Gastroesophageal sphincter (tissue), 4 donors: Measurements from ENCODE around the gene DST. TPM values are rescaled to one million over a fixed set of nuclear protein-coding genes. Genes with fewer than 3 reads are reported as not detected.

Experiments used
- ATAC-seq: fragments of 150-250 bp; one replicate; pipeline ENCODE4 v1.9.1; 2016; ENCODE audit warnings: mild to moderate bottlenecking, moderate library complexity
- H3K27ac ChIP-seq, 4 donors: fragments of 200-600 bp; sonication (generic) in 3 of 4; 1 replicate in 3 of 4; 2 replicates in 1 of 4; pipeline ENCODE4 v1.5.1; 2016 to 2019
- H3K27me3 ChIP-seq: fragments of 200-600 bp; sonication (generic); one replicate; pipeline ENCODE4 v1.5.1; 2019
- H3K36me3 ChIP-seq, 2 donors: fragments of 200-600 bp; sonication (generic); one replicate each; pipeline ENCODE4 v1.5.1; 2019; ENCODE audit warnings: control low read depth in 1 of 2
- H3K4me1 ChIP-seq, 3 donors: fragments of 200-600 bp; sonication (generic); 1 replicate in 2 of 3; 2 replicates in 1 of 3; pipeline ENCODE4 v1.5.1; 2016 to 2019; ENCODE audit warnings: control low read depth in 2 of 3
- H3K4me3 ChIP-seq, 2 donors: fragments of 200-600 bp; sonication (generic); one replicate each; pipeline ENCODE4 v1.5.1; 2019; ENCODE audit warnings: mild to moderate bottlenecking in 1 of 2, moderate library complexity in 1 of 2
- H3K9me3 ChIP-seq, 3 donors: fragments of 200-600 bp; sonication (generic); one replicate each; pipeline ENCODE4 v1.5.1; 2017 to 2019; ENCODE audit warnings: control low read depth in 2 of 3
- CTCF ChIP-seq, 4 experiments: fragments of 200-600 bp in 2 of 4; fragments of 450-650 bp in 2 of 4; sonication (generic) in 1 of 4; IDR thresholded peaks; one replicate each; pipeline ENCODE4 v1.5.1; 2017 to 2019; ENCODE audit warnings: antibody characterized with exemption in 4 of 4, mild to moderate bottlenecking in 2 of 4, moderate library complexity in 2 of 4
- EP300 ChIP-seq: sonication (generic); formaldehyde crosslinking; IDR thresholded peaks from one replicate; pipeline ENCODE4 v1.6.1; 2017; ENCODE audit warnings: antibody characterized with exemption, mild to moderate bottlenecking
- POLR2A ChIP-seq, 2 donors: fragments of 450-650 bp; IDR thresholded peaks; one replicate each; pipeline ENCODE4 v1.6.1; 2017; ENCODE audit warnings: antibody characterized with exemption in 2 of 2, mild to moderate bottlenecking in 2 of 2, moderate library complexity in 1 of 2
- POLR2AphosphoS5 ChIP-seq: sonication (generic); formaldehyde crosslinking; IDR thresholded peaks from one replicate; pipeline ENCODE4 v1.6.1; 2017; ENCODE audit warnings: antibody characterized with exemption
- WGBS, 2 donors: methylation state at CpG; one replicate each; pipeline ENCODE4 v1.1.5; 2018; ENCODE audit warnings: low coverage in 1 of 2; 5-methylcytosine and 5-hydroxymethylcytosine counted together
- total RNA-seq, 4 donors: library from RNA; depleted of rRNA; stranded (reverse); fragments of >200 nt; gene quantifications; one replicate each; pipeline ENCODE4 v1.1.0, GENCODE V29; 2016

Gene DST
- total RNA-seq: 100 to 1,000 TPM; 442 to 716 (median 661) TPM

GRCh38 chr6:56642366-56643261 lies at the start of gene DST:
Gene DST (minus strand): TSS chr6:56642889.
- WGBS, 2 donors: 56 to 63% methylated on average over 7 of the region's 7 CpGs
- ATAC-seq: peak; percentile 78
- Histone ChIP-seq H3K27ac (peak within 1 kb of the TSS; percentile 36 to 62 (median 53)), H3K4me1 (peaks cover 0 to 29% (median 3%) of the 10 kb centered on the region in 3 donors), H3K27me3 (no peaks in the 10 kb centered on the region), H3K36me3 (peaks cover 0 to 61% of the 10 kb centered on the region in 2 donors), H3K4me3 (no peak within 1 kb of the TSS), H3K9me3 (no peaks in the 10 kb centered on the region)
- TF ChIP-seq POLR2AphosphoS5 (peak; percentile 28), POLR2A (IDR thresholded peaks at IDR 0.05) (no peak)

GRCh38 chr6:56691814-56692213 lies 49.1 kb upstream of the DST start:
- Histone ChIP-seq H3K4me1 (peaks cover 0 to 73% (median 12%) of the 10 kb centered on the region in 3 donors), H3K36me3 (no peaks in the 10 kb centered on the region), H3K4me3 (peak overlapping the region; percentile 40 to 52), H3K27ac (peak overlapping the region; percentile 77 to 93 (median 82)), H3K9me3 (no peaks in the 10 kb centered on the region), H3K27me3 (no peaks in the 10 kb centered on the region)
- TF ChIP-seq POLR2AphosphoS5 (no peak), POLR2A (IDR thresholded peaks at IDR 0.05) (no peak)
- ATAC-seq: no peak
- 26 to 30% methylated on average over 1 of the region's 1 CpG for WGBS, 2 donors

- peak overlapping the region; percentile 40 to 52 for H3K4me3 ChIP-seq
- H3K27ac ChIP-seq: peak overlapping the region in 3 of 4 donors; percentile 77 to 83 (median 82)
- peaks cover 0 to 79% (median 12%) of the 10 kb centered on the region in 3 donors for H3K4me1 ChIP-seq
- H3K27me3 ChIP-seq: no peaks in the 10 kb centered on the region
- no peaks in the 10 kb centered on the region for H3K9me3 ChIP-seq
- H3K36me3 ChIP-seq: no peaks in the 10 kb centered on the region
- WGBS, 2 donors: 23 to 52% methylated on average over 2 of the region's 2 CpGs
- ATAC-seq: no peak
- no peak for TF ChIP-seq CTCF (IDR thresholded peaks at IDR 0.05)
- TF ChIP-seq POLR2A (IDR thresholded peaks at IDR 0.05): no peak
- no peak for TF ChIP-seq EP300
- no peak for TF ChIP-seq POLR2AphosphoS5
Measured at GRCh38 chr6:56691286-56691595, 48.6 kb upstream of the DST start.

GRCh38 chr6:56690519-56691285 lies 48.0 kb upstream of the DST start:
- no peak for TF ChIP-seq EP300
- no peak for TF ChIP-seq POLR2AphosphoS5
- no peak for TF ChIP-seq CTCF (IDR thresholded peaks at IDR 0.05)
- no peak for TF ChIP-seq POLR2A (IDR thresholded peaks at IDR 0.05)
- ATAC-seq: no peak
- H3K27me3 ChIP-seq: no peaks in the 10 kb centered on the region
- WGBS, 2 donors: 49 to 63% methylated on average over 3 to 4 of the region's 4 CpGs
- no peaks in the 10 kb centered on the region for H3K36me3 ChIP-seq
- no peaks in the 10 kb centered on the region for H3K9me3 ChIP-seq
- peaks cover 0 to 84% (median 12%) of the 10 kb centered on the region in 3 donors for H3K4me1 ChIP-seq
- H3K4me3 ChIP-seq: peak overlapping the region; percentile 40 to 52
- H3K27ac ChIP-seq: peak overlapping the region in 3 of 4 donors; percentile 77 to 83 (median 82)

GRCh38 chr6:56689663-56690062 lies 47.0 kb upstream of the DST start:
- Histone ChIP-seq H3K27ac (peak overlapping the region in 2 of 4 donors; percentile 77 to 83), H3K27me3 (no peaks in the 10 kb centered on the region), H3K9me3 (no peaks in the 10 kb centered on the region), H3K36me3 (no peaks in the 10 kb centered on the region), H3K4me3 (no peak overlapping the region), H3K4me1 (peaks cover 4 to 92% (median 12%) of the 10 kb centered on the region in 3 donors)
- WGBS, 2 donors: 85 to 94% methylated on average over 1 of the region's 1 CpG
- ATAC-seq: no peak
- TF ChIP-seq CTCF (IDR thresholded peaks at IDR 0.05) (no peak), POLR2AphosphoS5 (no peak), POLR2A (IDR thresholded peaks at IDR 0.05) (no peak), EP300 (no peak)
